K562 (cell line): ENCODE measurements around the gene CHMP1A. TPM values are rescaled to one million over a fixed set of nuclear protein-coding genes. Genes with fewer than 3 reads are reported as not detected.
A peak's percentile ranks its signal among the peaks of the same experiment; 100 is the strongest.

Experiments
- CHCHD3 ChIP-seq: fragments of 250-450 bp; sonication (Bioruptor Pico); IDR thresholded peaks from 2 replicates; pipeline ENCODE4 v2.1.2; 2022; ENCODE audit warnings: mild to moderate bottlenecking
- EHMT2 ChIP-seq: fragments of 450-650 bp; IDR thresholded peaks from 2 replicates; pipeline ENCODE4 v1.6.1; 2018; ENCODE audit warnings: antibody characterized with exemption
- GATAD2B ChIP-seq: fragments of 450-650 bp; IDR thresholded peaks from 2 replicates; pipeline ENCODE4 v1.6.1; 2017; ENCODE audit warnings: mild to moderate bottlenecking, borderline replicate concordance
- HOXB6 ChIP-seq: fragments of 250-450 bp; sonication (Bioruptor Pico); IDR thresholded peaks from 2 replicates; pipeline ENCODE4 v1.5.1; 2022; ENCODE audit warnings: mild to moderate bottlenecking, borderline replicate concordance
- KAT2B ChIP-seq: IDR thresholded peaks from one replicate; pipeline ENCODE4 v1.6.1; 2012; ENCODE audit warnings: low read depth, mild to moderate bottlenecking, control low read depth, inconsistent platforms, low read length, moderate library complexity
- KDM5B ChIP-seq: fragments of 200-600 bp; sonication (generic); IDR thresholded peaks from 2 replicates; pipeline ENCODE4 v1.6.1; 2012; ENCODE audit warnings: low read depth, mild to moderate bottlenecking, moderate library complexity, low read length, control low read depth, inconsistent platforms; ENCODE audit not compliant: insufficient replicate concordance
- KLF1 ChIP-seq: fragments of 450-650 bp; IDR thresholded peaks from 2 replicates; pipeline ENCODE4 v1.6.1; 2016; ENCODE audit warnings: missing genetic modification characterization, missing compliant biosample characterization
- MBD2 ChIP-seq: sonication (generic); IDR thresholded peaks from 2 replicates; pipeline ENCODE4 v1.6.1; 2016; ENCODE audit warnings: low read depth, borderline replicate concordance
- MCM2 ChIP-seq: fragments of 450-650 bp; IDR thresholded peaks from 2 replicates; pipeline ENCODE4 v1.6.1; 2017; ENCODE audit warnings: low read depth, mild to moderate bottlenecking
- MTA2 ChIP-seq: fragments of 450-650 bp; IDR thresholded peaks from 2 replicates; pipeline ENCODE4 v1.6.1; 2016; ENCODE audit warnings: low read depth
- NBN ChIP-seq: fragments of 450-650 bp; IDR thresholded peaks from 2 replicates; pipeline ENCODE4 v1.6.1; 2016; ENCODE audit warnings: low read depth, mild to moderate bottlenecking
- RAD21 ChIP-seq, 2 experiments: fragments of 250-450 bp in 1 of 2; fragments of 450-650 bp in 1 of 2; sonication (Bioruptor Pico) in 1 of 2; formaldehyde crosslinking in 1 of 2; IDR thresholded peaks in 1 of 2; conservative IDR thresholded peaks in 1 of 2; 2 replicates each; pipeline versions ENCODE4 v1.4.0 to v1.8.0; 2020 to 2022; ENCODE audit warnings: mild to moderate bottlenecking in 2 of 2, moderate library complexity in 1 of 2
- RBM14 ChIP-seq: fragments of 200-400 bp; formaldehyde crosslinking; IDR thresholded peaks from 2 replicates; pipeline ENCODE4 v1.6.1; 2018; ENCODE audit warnings: low read depth, mild to moderate bottlenecking, low read length, moderate library complexity, borderline replicate concordance; ENCODE audit not compliant: insufficient read depth
- REST ChIP-seq, 2 experiments: fragments of 450-650 bp; formaldehyde crosslinking in 1 of 2; IDR thresholded peaks; 2 replicates each; pipeline versions ENCODE4 v1.4.0 to v1.6.1; 2014 to 2020; ENCODE audit warnings: mild to moderate bottlenecking in 2 of 2, borderline replicate concordance in 1 of 2, low read depth in 1 of 2
- SAFB2 ChIP-seq: fragments of 200-400 bp; formaldehyde crosslinking; IDR thresholded peaks from 2 replicates; pipeline ENCODE4 v1.6.1; 2018; ENCODE audit warnings: borderline replicate concordance, low read length, low read depth, moderate library complexity; ENCODE audit not compliant: severe bottlenecking
- SETDB1 ChIP-seq: IDR thresholded peaks from one replicate; pipeline ENCODE4 v1.6.1; 2012; ENCODE audit warnings: low read length, control low read depth, inconsistent platforms
- ZBTB17 ChIP-seq: fragments of 450-650 bp; formaldehyde crosslinking; IDR thresholded peaks from 2 replicates; pipeline ENCODE4 v1.4.0; 2020; ENCODE audit warnings: mild to moderate bottlenecking
- ZNF174 ChIP-seq: fragments of 250-450 bp; sonication (Bioruptor Pico); IDR thresholded peaks from 2 replicates; pipeline ENCODE4 v1.4.0; 2020; ENCODE audit warnings: mild to moderate bottlenecking
- ZNF24 ChIP-seq: fragments of 450-650 bp; IDR thresholded peaks from 2 replicates; pipeline ENCODE4 v1.6.1; 2016
- ZNF274 ChIP-seq: IDR thresholded peaks from 2 replicates; pipeline ENCODE4 v1.6.1; 2011; ENCODE audit warnings: low read depth, mild to moderate bottlenecking, low read length, moderate library complexity, borderline replicate concordance
- ZNF282 ChIP-seq: sonication (generic); formaldehyde crosslinking; IDR thresholded peaks from 2 replicates; pipeline ENCODE4 v1.8.1; 2023; ENCODE audit warnings: missing genetic modification reagents
- ZNF696 ChIP-seq: fragments of 250-450 bp; sonication (Bioruptor Pico); conservative IDR thresholded peaks from 2 replicates; pipeline ENCODE4 v1.4.0; 2020; ENCODE audit warnings: mild to moderate bottlenecking, moderate library complexity
- polyA plus RNA-seq, 8 experiments: library from polyadenylated mRNA; depleted of rRNA in 4 of 8; stranded (reverse) in 5 of 8; unstranded in 3 of 8; fragments of >200 nt; fragmentation: Nextera tagmentation in 2 of 8; fragmentation: Illumina TruSeq in 1 of 8; extraction: Ambion mirVana in 2 of 8; extraction: Trizol in 1 of 8; gene quantifications; 2 replicates each; pipeline versions ENCODE4 v1.2.1 to v1.2.3, GENCODE V29; 2011 to 2014; ENCODE audit warnings: inconsistent platforms in 1 of 8, missing spikeins in 1 of 8
- total RNA-seq, 7 experiments: library from RNA; depleted of rRNA in 6 of 7; stranded (reverse); fragments of >200 nt in 6 of 7; fragmentation: Illumina TruSeq in 2 of 7; extraction: Trizol in 2 of 7; gene quantifications; 2 replicates each; pipeline versions ENCODE4 v1.2.1 to v1.2.3, GENCODE V29; 2011 to 2021; ENCODE audit warnings: low replicate concordance in 1 of 7

The CHMP1A gene
- total and polyA plus RNA-seq, 9 of the 15 experiments (the other 6 are each of a cell fraction or from before 2014, with no cell fraction given) = 0.83 to 79.9 (median 45.2) TPM

GRCh38 chr16:89700100-89700648, 42.7 kb upstream of the CHMP1A start (continued):
- TF ChIP-seq REST (IDR thresholded peaks at IDR 0.05; ENCODE audit: borderline replicate concordance) = peak; percentile 93
- TF ChIP-seq REST (CRISPR knock-in tag; IDR thresholded peaks at IDR 0.05; ENCODE audit: low read depth) = no peak
- TF ChIP-seq SETDB1 = no peak
- no peak for TF ChIP-seq MTA2
- no peak for TF ChIP-seq CHCHD3 (CRISPR knock-in tag)
- no peak for TF ChIP-seq KDM5B
- no peak for TF ChIP-seq RBM14
- no peak for TF ChIP-seq ZNF696 (CRISPR knock-in tag)
- TF ChIP-seq GATAD2B = no peak
- TF ChIP-seq ZNF24 = no peak
- TF ChIP-seq NBN = peak; percentile 99
- no peak for TF ChIP-seq KAT2B
- no peak for TF ChIP-seq MCM2
- TF ChIP-seq RAD21 (CRISPR knock-in tag; conservative IDR thresholded peaks at IDR 0.05 in 1 of 2, IDR thresholded peaks at IDR 0.05 in 1 of 2) = peak; percentile 74 to 81
- TF ChIP-seq ZBTB17 (CRISPR knock-in tag) = no peak
- TF ChIP-seq ZNF282 (CRISPR knock-in tag) = no peak
- no peak for TF ChIP-seq ZNF274
- no peak for TF ChIP-seq ZNF174
- TF ChIP-seq EHMT2 = no peak
- no peak for TF ChIP-seq KLF1 (tag)
- TF ChIP-seq MBD2 = no peak; the same call in 1 of the 2 replicates
- TF ChIP-seq HOXB6 = no peak
- no peak for TF ChIP-seq SAFB2
